ENCODE data around the gene PSMD4. TPM values are rescaled to one million over a fixed set of nuclear protein-coding genes. Genes with fewer than 3 reads are reported as not detected.

Gene PSMD4
- total and polyA plus RNA-seq, 2 of the 8 experiments (the other 6 are each of a cell fraction or from before 2014, with no cell fraction given), result 216 to 284 TPM

DNA sequence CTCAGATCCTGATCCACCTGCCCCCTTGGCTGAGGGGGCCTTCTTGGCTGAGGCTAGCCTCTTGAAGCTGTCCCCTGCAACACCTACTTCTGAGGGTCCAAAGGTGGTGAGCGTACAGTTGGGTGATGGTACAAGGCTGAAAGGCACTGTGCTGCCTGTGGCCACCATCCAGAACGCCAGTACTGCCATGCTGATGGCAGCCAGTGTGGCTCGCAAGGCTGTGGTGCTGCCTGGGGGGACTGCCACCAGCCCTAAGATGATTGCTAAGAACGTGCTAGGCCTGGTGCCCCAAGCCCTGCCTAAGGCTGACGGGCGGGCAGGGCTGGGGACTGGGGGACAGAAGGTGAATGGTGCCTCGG is 32.8 kb downstream of the PSMD4 start (continued):
- TF ChIP-seq, protein P1, sequence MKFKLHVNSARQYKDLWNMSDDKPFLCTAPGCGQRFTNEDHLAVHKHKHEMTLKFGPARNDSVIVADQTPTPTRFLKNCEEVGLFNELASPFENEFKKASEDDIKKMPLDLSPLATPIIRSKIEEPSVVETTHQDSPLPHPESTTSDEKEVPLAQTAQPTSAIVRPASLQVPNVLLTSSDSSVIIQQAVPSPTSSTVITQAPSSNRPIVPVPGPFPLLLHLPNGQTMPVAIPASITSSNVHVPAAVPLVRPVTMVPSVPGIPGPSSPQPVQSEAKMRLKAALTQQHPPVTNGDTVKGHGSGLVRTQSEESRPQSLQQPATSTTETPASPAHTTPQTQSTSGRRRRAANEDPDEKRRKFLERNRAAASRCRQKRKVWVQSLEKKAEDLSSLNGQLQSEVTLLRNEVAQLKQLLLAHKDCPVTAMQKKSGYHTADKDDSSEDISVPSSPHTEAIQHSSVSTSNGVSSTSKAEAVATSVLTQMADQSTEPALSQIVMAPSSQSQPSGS (IDR thresholded peaks at IDR 0.05; ENCODE audit: low read length), result no peak
- TF ChIP-seq BRCA1 (IDR thresholded peaks at IDR 0.05; ENCODE audit: low read depth, low read length), result no peak
- no peak for TF ChIP-seq SP1 (IDR thresholded peaks at IDR 0.05; ENCODE audit: low read depth, low read length)

All from H1 (cell line).